ENCODE results near the gene GRB7.

DNA sequence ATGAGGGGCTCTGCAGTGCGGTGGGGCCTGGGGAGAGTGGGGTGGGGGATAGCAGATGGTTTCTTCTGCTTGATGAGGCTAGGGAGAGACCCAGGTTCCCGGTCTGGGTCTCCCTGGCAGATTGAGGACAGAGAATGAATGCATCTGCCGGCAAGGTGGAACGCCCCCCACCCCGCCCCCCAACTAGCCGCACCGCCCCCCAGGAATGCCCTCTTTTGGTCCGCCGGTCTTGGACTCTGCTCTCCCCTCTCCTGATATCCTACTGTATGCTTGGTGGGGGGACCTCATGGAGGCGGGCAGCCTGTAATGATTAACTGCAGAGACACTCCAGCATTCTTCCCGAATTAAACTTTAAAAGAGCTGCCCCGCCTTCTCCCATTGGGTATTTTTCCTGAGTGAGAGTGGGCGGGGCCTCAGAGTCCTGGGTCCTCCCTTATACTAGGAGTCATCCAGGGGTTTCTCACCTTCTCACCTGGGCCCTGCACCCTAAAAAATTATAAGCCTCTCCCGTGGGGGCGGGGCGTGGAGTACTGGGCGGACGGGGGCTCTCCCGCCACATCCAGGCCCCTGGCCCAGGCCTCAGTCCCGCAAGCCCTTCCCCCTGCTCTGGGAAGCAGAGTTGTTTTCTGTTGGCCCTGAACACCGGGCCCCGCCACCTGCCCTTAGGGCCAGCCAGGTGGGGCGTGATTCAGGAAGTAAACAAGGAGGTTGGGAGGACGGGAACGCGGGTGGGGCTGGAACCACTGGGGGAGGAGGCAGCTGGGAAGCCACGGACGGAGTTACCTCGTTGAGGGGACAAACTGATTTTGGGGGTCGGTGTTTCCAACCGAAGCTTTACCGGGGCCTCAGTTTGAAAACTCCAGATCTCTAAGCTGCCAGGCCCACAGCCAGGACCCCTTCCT is 1.5 kb downstream of the GRB7 start:
- TF ChIP-seq CTCF (IDR thresholded peaks at IDR 0.05) (no peak), POLR2A (IDR thresholded peaks at IDR 0.05) (no peak)
